Jurkat, Clone E6-1 (cell line): ENCODE data around the gene ASGR1.
A peak's percentile ranks its signal among the peaks of the same experiment; 100 is the strongest.

Source experiments
- DNase-seq: peaks from one replicate; pipeline ENCODE4 v3.0.0-alpha.2; 2011; ENCODE audit warnings: low read depth, low spot score
- H3K4me3 ChIP-seq: 2 replicates; pipeline ENCODE4 v1.5.1; 2011; ENCODE audit warnings: mild to moderate bottlenecking, low read length, control low read depth, moderate library complexity

The ASGR1 gene

GRCh38 chr17:7217113-7217987 is 38.2 kb upstream of the ASGR1 start:
- peak; percentile 67 for DNase-seq
- peak overlapping the region; percentile 47 for H3K4me3 ChIP-seq

GRCh38 chr17:7216242-7217112 is 37.3 kb upstream of the ASGR1 start:
- no peak for DNase-seq
- H3K4me3 ChIP-seq: peak overlapping the region; percentile 47

GRCh38 chr17:7215652-7216180 is 36.5 kb upstream of the ASGR1 start:
- peak overlapping the region; percentile 49 for H3K4me3 ChIP-seq
- no peak for DNase-seq

- peak overlapping the region; percentile 49 for H3K4me3 ChIP-seq
- DNase-seq: no peak
Measured at GRCh38 chr17:7215136-7215638, 36.0 kb upstream of the ASGR1 start.

GRCh38 chr17:7214300-7215135 is 35.3 kb upstream of the ASGR1 start:
- H3K4me3 ChIP-seq: peak overlapping the region; percentile 49
- DNase-seq: peak; percentile 99

GRCh38 chr17:7213895-7214299 is 34.7 kb upstream of the ASGR1 start:
- peak overlapping the region; percentile 46 for H3K4me3 ChIP-seq
- DNase-seq: peak; percentile 88

GRCh38 chr17:7211491-7212273 is 32.5 kb upstream of the ASGR1 start:
- no peak overlapping the region for H3K4me3 ChIP-seq
- no peak for DNase-seq

GRCh38 chr17:7208754-7209460 is 29.7 kb upstream of the ASGR1 start:
- no peak overlapping the region for H3K4me3 ChIP-seq
- no peak for DNase-seq

- no peak overlapping the region for H3K4me3 ChIP-seq
- DNase-seq: no peak
Measured at GRCh38 chr17:7208027-7208571, 28.9 kb upstream of the ASGR1 start.

GRCh38 chr17:7207120-7208001 is 28.2 kb upstream of the ASGR1 start:
- DNase-seq: no peak
- H3K4me3 ChIP-seq: no peak overlapping the region

GRCh38 chr17:7205561-7205960 is 26.4 kb upstream of the ASGR1 start:
- DNase-seq: no peak
- H3K4me3 ChIP-seq: peak overlapping the region; percentile 58

GRCh38 chr17:7204828-7205461 is 25.8 kb upstream of the ASGR1 start:
- DNase-seq: peak; percentile 92
- H3K4me3 ChIP-seq: peak overlapping the region; percentile 58

- no peak for DNase-seq
- H3K4me3 ChIP-seq: peak overlapping the region; percentile 58
Measured at GRCh38 chr17:7204336-7204735, 25.2 kb upstream of the ASGR1 start.

- H3K4me3 ChIP-seq: no peak overlapping the region
- DNase-seq: no peak
Measured at GRCh38 chr17:7203391-7203790, 24.2 kb upstream of the ASGR1 start.

- DNase-seq: no peak
- no peak overlapping the region for H3K4me3 ChIP-seq
Measured at GRCh38 chr17:7196651-7197401, 17.7 kb upstream of the ASGR1 start.
